Heart left ventricle (tissue), 13 donors: Measurements from ENCODE around the gene OTUD4.

Source experiments
- POLR2A ChIP-seq, 2 donors: fragments of 450-650 bp; IDR thresholded peaks; one replicate each; pipeline ENCODE4 v1.6.1; 2017; ENCODE audit warnings: antibody characterized with exemption in 2 of 2, mild to moderate bottlenecking in 2 of 2, moderate library complexity in 2 of 2
- TF ChIP-seq, protein P1 (sequence below), 12 donors: fragments of 200-600 bp; sonication (generic) in 4 of 12; IDR thresholded peaks; one replicate each; pipeline versions ENCODE4 v1.5.0 to v1.8.0; 2018 to 2022; ENCODE audit warnings: antibody characterized with exemption in 12 of 12, mild to moderate bottlenecking in 5 of 12
- donor health status: ischemic (EF 13 %, LVEDD 7.1; RV severe dilation, severe dysfunction).
- donor health status: DM: no; HTN: yes; CAD: no.
- donor health status: DM: no; HTN: no; CAD: no.
- donor health status: ischemic (EF 25% LVEDD 6.9; RV normal size, moderate dysfunction).
- donor health status: ischemic (EF 25% LVEDD 5.7; RV mildly dilated, moderate dysfunction).
- donor health status: ischemic (EF 35%, LVEDD 5.7; RV mildly dilated, moderate dysfunction).
- donor health status: nonischemic (EF 11% LVEDD 7.7; RV severe dilation, severe dysfunction).
- donor health status: DM: yes; HTN: yes; CAD: no.
- donor health status: PGD.
- donor health status: ischemic (EF 29% LVEDD 5.4; RV normal size, mild dysfunction).
- donor health status: nonischemic (EF 23%, LVEDD 6.1; RV moderate dilation, normal function).

DNA sequence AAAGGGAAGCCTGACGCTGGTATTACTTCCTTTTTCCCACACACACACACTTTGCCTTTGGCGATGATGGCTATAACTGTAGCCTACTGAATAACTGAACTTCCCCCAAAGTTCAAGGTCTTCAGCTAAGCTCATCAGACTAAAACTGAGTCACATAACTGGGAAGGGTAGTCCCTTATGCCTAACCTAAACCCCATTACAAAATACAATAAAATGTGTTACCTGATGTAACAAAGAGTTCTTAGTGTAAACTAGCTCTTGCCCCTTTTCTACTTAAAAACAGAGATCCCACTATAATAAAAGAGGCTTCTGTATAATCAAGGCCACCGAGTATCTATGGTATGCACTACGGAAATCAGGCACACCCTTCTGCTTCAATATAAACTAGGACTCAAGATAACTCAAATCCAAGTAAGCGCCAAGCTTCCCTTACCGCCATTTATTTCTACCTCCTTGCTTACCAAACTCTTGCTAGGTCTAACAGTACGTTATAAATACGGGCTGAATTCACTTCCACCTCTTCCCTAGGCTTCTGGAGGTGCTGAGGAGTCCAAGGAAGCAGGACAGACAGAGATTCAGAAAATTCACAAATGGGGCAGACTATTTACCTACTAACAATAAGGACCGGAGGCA is 2.4 kb downstream of the OTUD4 start:
- TF ChIP-seq, protein P1, sequence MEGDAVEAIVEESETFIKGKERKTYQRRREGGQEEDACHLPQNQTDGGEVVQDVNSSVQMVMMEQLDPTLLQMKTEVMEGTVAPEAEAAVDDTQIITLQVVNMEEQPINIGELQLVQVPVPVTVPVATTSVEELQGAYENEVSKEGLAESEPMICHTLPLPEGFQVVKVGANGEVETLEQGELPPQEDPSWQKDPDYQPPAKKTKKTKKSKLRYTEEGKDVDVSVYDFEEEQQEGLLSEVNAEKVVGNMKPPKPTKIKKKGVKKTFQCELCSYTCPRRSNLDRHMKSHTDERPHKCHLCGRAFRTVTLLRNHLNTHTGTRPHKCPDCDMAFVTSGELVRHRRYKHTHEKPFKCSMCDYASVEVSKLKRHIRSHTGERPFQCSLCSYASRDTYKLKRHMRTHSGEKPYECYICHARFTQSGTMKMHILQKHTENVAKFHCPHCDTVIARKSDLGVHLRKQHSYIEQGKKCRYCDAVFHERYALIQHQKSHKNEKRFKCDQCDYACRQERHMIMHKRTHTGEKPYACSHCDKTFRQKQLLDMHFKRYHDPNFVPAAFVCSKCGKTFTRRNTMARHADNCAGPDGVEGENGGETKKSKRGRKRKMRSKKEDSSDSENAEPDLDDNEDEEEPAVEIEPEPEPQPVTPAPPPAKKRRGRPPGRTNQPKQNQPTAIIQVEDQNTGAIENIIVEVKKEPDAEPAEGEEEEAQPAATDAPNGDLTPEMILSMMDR (IDR thresholded peaks at IDR 0.05) = no peak
- TF ChIP-seq POLR2A (IDR thresholded peaks at IDR 0.05) = no peak
